BJ (cell line): Measurements from ENCODE around the gene EMX2. TPM values are rescaled to one million over a fixed set of nuclear protein-coding genes. Genes with fewer than 3 reads are reported as not detected.
"Not testable (repeated sequence)": the region's sequence is repeated elsewhere in the genome, so short reads cannot be mapped to it uniquely, and the experiment has no call there.

Source experiments
- CTCF ChIA-PET: fragments of 350-600 bp; formaldehyde crosslinking; extraction: SDS; loops from one replicate; lab custom pipeline; 2021; ENCODE audit warnings: antibody characterized with exemption, inconsistent platforms; lab: Yijun Ruan, JAX
- POLR2A ChIA-PET: fragments of 300-600 bp; sonication (Branson Sonifier 250); formaldehyde crosslinking; extraction: SDS; loops from one replicate; lab custom pipeline; 2021; ENCODE audit warnings: antibody characterized with exemption; lab: Charles Lee
- DNase-seq: peaks from one replicate; pipeline ENCODE4 v3.0.0-alpha.2; 2011; ENCODE audit warnings: low read depth
- H3K27me3 ChIP-seq: 2 replicates; pipeline ENCODE4 v1.6.0; 2011; ENCODE audit warnings: low read length; ENCODE audit not compliant: control insufficient read depth, insufficient read depth
- H3K36me3 ChIP-seq: 2 replicates; pipeline ENCODE4 v1.5.1; 2011; ENCODE audit warnings: low read length; ENCODE audit not compliant: control insufficient read depth, insufficient read depth
- H3K4me3 ChIP-seq: 2 replicates; pipeline ENCODE4 v1.5.1; 2011; ENCODE audit warnings: low read depth, mild to moderate bottlenecking, control low read depth, low read length
- CTCF ChIP-seq: IDR thresholded peaks from 2 replicates; pipeline ENCODE4 v1.5.1; 2011; ENCODE audit warnings: low read depth, mild to moderate bottlenecking, control low read depth, inconsistent platforms, low read length, moderate library complexity; ENCODE audit not compliant: insufficient read depth
- polyA plus RNA-seq: library from polyadenylated mRNA; depleted of rRNA; stranded (reverse); fragments of >200 nt; gene quantifications from 2 replicates; pipeline ENCODE4 v1.2.3, GENCODE V29; 2011

The EMX2 gene
- polyA plus RNA-seq, 1 experiment: 0.31 TPM

- H3K36me3 ChIP-seq: no peaks in the 10 kb centered on the region
- CTCF ChIA-PET: no interaction called here
- no peak for TF ChIP-seq CTCF
- DNase-seq: no peak
- H3K27me3 ChIP-seq: peaks cover 3% of the 10 kb centered on the region
- no peak overlapping the region for H3K4me3 ChIP-seq
- POLR2A ChIA-PET: no interaction called here
These were observed 28.3 kb downstream of the EMX2 start for GRCh38 chr10:117570880-117571279.

- POLR2A ChIA-PET: interaction anchor here (0.6 kb wide), 1 partner anchor 26 kb away, joined by 3 read pairs; no protein-coding TSS in a partner anchor
- H3K36me3 ChIP-seq: no peaks in the 10 kb centered on the region
- CTCF ChIA-PET: no interaction called here
- DNase-seq: no peak
- TF ChIP-seq CTCF: no peak
- H3K27me3 ChIP-seq: peaks cover 3% of the 10 kb centered on the region
- no peak overlapping the region for H3K4me3 ChIP-seq
These were observed 32.1 kb downstream of the EMX2 start for GRCh38 chr10:117574498-117575146.

- DNase-seq: no peak
- CTCF ChIA-PET: no interaction called here
- Histone ChIP-seq H3K27me3 (no peaks in the 10 kb centered on the region; the same call in 1 of the 2 replicates), H3K36me3 (no peaks in the 10 kb centered on the region), H3K4me3 (no peak overlapping the region)
- TF ChIP-seq CTCF: no peak
- POLR2A ChIA-PET: no interaction called here
These were observed 35.9 kb downstream of the EMX2 start for GRCh38 chr10:117578490-117578889.

GRCh38 chr10:117578999-117579590 is 36.5 kb downstream of the EMX2 start:
- Histone ChIP-seq H3K4me3 (no peak overlapping the region), H3K36me3 (no peaks in the 10 kb centered on the region), H3K27me3 (no peaks in the 10 kb centered on the region; the same call in 1 of the 2 replicates)
- ChIA-PET CTCF (interaction anchor here (1.3 kb wide), 1 partner anchor 16 kb away, joined by 3 read pairs; no protein-coding TSS in a partner anchor), POLR2A (no interaction called here)
- TF ChIP-seq CTCF: no peak
- no peak for DNase-seq

- no peak overlapping the region for H3K4me3 ChIP-seq
- CTCF ChIA-PET: no interaction called here
- no peaks in the 10 kb centered on the region for H3K36me3 ChIP-seq
- POLR2A ChIA-PET: no interaction called here
- DNase-seq: no peak
- H3K27me3 ChIP-seq: no peaks in the 10 kb centered on the region
- TF ChIP-seq CTCF: no peak
These were observed 39.4 kb downstream of the EMX2 start for GRCh38 chr10:117581961-117582360.

- H3K27me3 ChIP-seq, H3K36me3 ChIP-seq, POLR2A ChIA-PET, DNase-seq, H3K4me3 ChIP-seq: not testable (repeated sequence)
- CTCF ChIA-PET: interaction anchor here (1.0 to 1.1 kb wide), 2 partner anchors 12 to 46 kb away, joined by 3 read pairs; no protein-coding TSS in a partner anchor
These were observed 42.3 kb downstream of the EMX2 start for GRCh38 chr10:117584831-117585230.
